ENCODE results near the gene VDR. TPM values are rescaled to one million over a fixed set of nuclear protein-coding genes. Genes with fewer than 3 reads are reported as not detected.

VDR gene
- total and polyA plus RNA-seq, 2 donors (not counting 1 experiment from before 2014, with no cell fraction given): 0.37 to 0.42 TPM

- CTCF ChIA-PET: no interaction called here
- Histone ChIP-seq H3K4me3 (ENCODE audit: control extremely low read depth in 1 of 5, extremely low read depth in 1 of 5, insufficient read depth in 1 of 5, low read depth in 2 of 5, low read length in 4 of 5) (no peak overlapping the region), H3K4me2 (replicated peaks; ENCODE audit: low read depth, low read length, poor library complexity, severe bottlenecking) (no peak overlapping the region), H3K4me1 (ENCODE audit: control insufficient read depth in 2 of 2, insufficient read depth in 2 of 2, low read length in 2 of 2) (peaks cover 0 to 4% of the 10 kb centered on the region in 2 donors), H3K27me3 (replicated peaks in 1 of 4; ENCODE audit: control extremely low read depth in 1 of 4, control insufficient read depth in 3 of 4, insufficient read depth in 4 of 4, low read length in 3 of 4) (peaks cover 0 to 8% (median 4%) of the 10 kb centered on the region in 4 experiments), H3K9me3 (ENCODE audit: control extremely low read depth in 1 of 3, control insufficient read depth in 2 of 3, insufficient read depth in 1 of 3, low read length in 2 of 3) (peaks cover 0 to 9% (median 0%) of the 10 kb centered on the region in 3 donors), H3K27ac (ENCODE audit: low read length in 2 of 2) (no peak overlapping the region), H3K79me2 (ENCODE audit: control insufficient read depth, insufficient read depth, low read length) (no peaks in the 10 kb centered on the region), H2AFZ (ENCODE audit: insufficient read depth, low read depth, low read length, poor library complexity, severe bottlenecking) (no peak overlapping the region), H3K9ac (ENCODE audit: low read length) (no peak overlapping the region), H3K36me3 (replicated peaks in 1 of 2; ENCODE audit: control extremely low read depth in 1 of 2, control insufficient read depth in 1 of 2, extremely low read depth in 1 of 2, insufficient read depth in 2 of 2, low read length in 1 of 2) (no peaks in the 10 kb centered on the region), H4K20me1 (ENCODE audit: control insufficient read depth, insufficient read depth, low read length, poor library complexity, severe bottlenecking) (no peaks in the 10 kb centered on the region)
- Mint-ChIP-seq H3K4me1 (peaks cover 2% of the 10 kb centered on the region), H3K27me3 (peaks cover 34% of the 10 kb centered on the region), H3K4me3 (no peak overlapping the region), H3K27ac (no peak overlapping the region), H3K9me3 (ENCODE audit: insufficient read depth) (no peaks in the 10 kb centered on the region)
- TF ChIP-seq CTCF (IDR thresholded peaks at IDR 0.05) (no peak), EZH2 (IDR thresholded peaks at IDR 0.05; ENCODE audit: borderline replicate concordance, insufficient read depth, low read depth, low read length, poor library complexity, severe bottlenecking) (no peak)
- ATAC-seq (ENCODE audit: low read depth) (no peak), DNase-seq (no peak)
- 88% methylated on average over 6 of the region's 6 CpGs for WGBS (ENCODE audit: insufficient coverage)
- intact Hi-C loops (cut with micrococcal nuclease): no loop called here
- POLR2A ChIA-PET: no interaction called here
Measured at GRCh38 chr12:47944685-47945340, 40.0 kb upstream of the VDR start.

GRCh38 chr12:47943623-47944340 lies 39.0 kb upstream of the VDR start:
- H3K4me3 Mint-ChIP-seq: no peak overlapping the region
- Histone ChIP-seq H3K27ac (ENCODE audit: low read length in 2 of 2) (no peak overlapping the region), H3K4me1 (ENCODE audit: control insufficient read depth in 2 of 2, insufficient read depth in 2 of 2, low read length in 2 of 2) (peaks cover 0 to 4% of the 10 kb centered on the region in 2 donors), H3K4me3 (ENCODE audit: control extremely low read depth in 1 of 5, extremely low read depth in 1 of 5, insufficient read depth in 1 of 5, low read depth in 2 of 5, low read length in 4 of 5) (no peak overlapping the region), H3K9ac (ENCODE audit: low read length) (no peak overlapping the region), H4K20me1 (ENCODE audit: control insufficient read depth, insufficient read depth, low read length, poor library complexity, severe bottlenecking) (no peaks in the 10 kb centered on the region), H3K79me2 (ENCODE audit: control insufficient read depth, insufficient read depth, low read length) (no peaks in the 10 kb centered on the region), H2AFZ (ENCODE audit: insufficient read depth, low read depth, low read length, poor library complexity, severe bottlenecking) (no peak overlapping the region), H3K27me3 (replicated peaks in 1 of 4; ENCODE audit: control extremely low read depth in 1 of 4, control insufficient read depth in 3 of 4, insufficient read depth in 4 of 4, low read length in 3 of 4) (peaks cover 0 to 8% (median 4%) of the 10 kb centered on the region in 4 experiments), H3K36me3 (replicated peaks in 1 of 2; ENCODE audit: control extremely low read depth in 1 of 2, control insufficient read depth in 1 of 2, extremely low read depth in 1 of 2, insufficient read depth in 2 of 2, low read length in 1 of 2) (no peaks in the 10 kb centered on the region), H3K4me2 (replicated peaks; ENCODE audit: low read depth, low read length, poor library complexity, severe bottlenecking) (no peak overlapping the region), H3K9me3 (ENCODE audit: control extremely low read depth in 1 of 3, control insufficient read depth in 2 of 3, insufficient read depth in 1 of 3, low read length in 2 of 3) (peaks cover 0 to 9% (median 0%) of the 10 kb centered on the region in 3 donors)
- H3K4me1 Mint-ChIP-seq: peaks cover 2% of the 10 kb centered on the region
- TF ChIP-seq CTCF (IDR thresholded peaks at IDR 0.05) (no peak), EZH2 (IDR thresholded peaks at IDR 0.05; ENCODE audit: borderline replicate concordance, insufficient read depth, low read depth, low read length, poor library complexity, severe bottlenecking) (no peak)
- DNase-seq: no peak
- intact Hi-C loops (cut with micrococcal nuclease): no loop called here
- H3K9me3 Mint-ChIP-seq (ENCODE audit: insufficient read depth): no peaks in the 10 kb centered on the region
- WGBS (ENCODE audit: insufficient coverage): 92% methylated on average over 7 of the region's 12 CpGs
- ChIA-PET POLR2A (no interaction called here), CTCF (no interaction called here)
- peaks cover 37% of the 10 kb centered on the region for H3K27me3 Mint-ChIP-seq
- no peak for ATAC-seq (ENCODE audit: low read depth)
- H3K27ac Mint-ChIP-seq: no peak overlapping the region
